HG03025 (cell line): ENCODE data around the gene CCT3.
A peak's percentile ranks its signal among the peaks of the same experiment; 100 is the strongest.
"Not testable (repeated sequence)": the region's sequence is repeated elsewhere in the genome, so short reads cannot be mapped to it uniquely, and the experiment has no call there.

ENCODE experiments used
- ATAC-seq: cut with Tn5 transposase; IDR thresholded peaks from one replicate; pipeline ENCODE4 v1.9.1; 2021; ENCODE audit warnings: mild to moderate bottlenecking, moderate library complexity; ENCODE audit not compliant: unreplicated experiment, low FRiP score

The CCT3 gene

GRCh38 chr1:156337052-156337887 is 822 bp downstream of the CCT3 start:
- ATAC-seq, result no peak

GRCh38 chr1:156336242-156336641 is 1.9 kb downstream of the CCT3 start:
- no peak for ATAC-seq

DNA sequence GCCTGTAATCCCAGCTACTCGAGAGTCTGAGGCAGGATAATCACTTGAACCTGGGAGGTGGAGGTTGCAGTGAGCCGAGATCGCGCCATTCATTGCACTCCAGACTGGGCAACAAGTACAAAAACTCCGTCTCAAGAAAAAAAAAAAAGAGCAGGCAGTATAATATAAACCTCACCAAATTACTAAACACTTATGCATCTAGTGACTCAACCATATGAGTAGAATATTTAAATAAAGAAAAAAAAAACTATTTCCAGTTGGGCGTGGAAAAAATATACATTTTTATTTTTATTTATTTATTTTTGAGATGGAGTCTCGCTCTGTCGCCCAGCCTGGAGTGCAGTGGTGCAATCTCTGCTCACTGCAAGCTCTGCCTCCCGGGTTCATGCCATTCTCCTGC is 14.9 kb downstream of the CCT3 start:
- not testable (repeated sequence) for ATAC-seq

DNA sequence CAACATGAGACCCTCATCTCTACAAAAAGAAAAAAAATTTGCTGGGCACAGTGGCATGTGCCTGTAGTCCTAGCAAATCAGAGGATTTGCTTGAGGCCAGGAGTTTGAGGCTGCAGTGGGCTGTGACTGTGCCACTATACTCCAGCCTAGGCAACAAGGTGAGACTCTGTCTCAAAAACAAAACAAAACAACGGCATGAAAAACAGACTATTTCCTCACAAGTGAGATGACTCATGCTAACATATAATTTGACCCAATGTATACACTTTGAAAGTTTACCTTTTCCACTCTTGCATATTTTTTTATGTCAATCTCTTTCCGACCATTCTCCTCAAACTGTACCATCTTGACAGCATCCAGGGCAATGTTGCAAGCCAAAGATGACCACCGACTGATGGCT is 17.5 kb downstream of the CCT3 start:
- no peak for ATAC-seq

DNA sequence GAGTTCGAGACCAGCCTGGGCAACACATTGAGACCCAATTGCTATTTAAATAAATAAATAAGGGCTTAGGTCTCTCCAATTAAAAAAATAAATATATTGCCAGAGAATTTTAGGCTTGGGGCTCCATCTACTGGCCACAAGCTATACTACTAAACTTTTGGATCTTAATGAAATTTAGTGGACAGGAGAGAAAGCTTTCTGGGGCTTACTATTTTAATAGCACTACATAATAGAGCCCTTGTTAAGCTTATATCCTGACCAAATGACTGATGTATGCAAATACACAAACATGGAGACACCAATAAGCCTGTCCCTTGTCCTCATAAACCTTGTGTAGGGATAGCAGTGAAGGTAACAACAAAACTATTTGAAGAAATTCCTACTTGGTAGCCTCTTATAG is 18.4 kb downstream of the CCT3 start:
- ATAC-seq, result no peak

DNA sequence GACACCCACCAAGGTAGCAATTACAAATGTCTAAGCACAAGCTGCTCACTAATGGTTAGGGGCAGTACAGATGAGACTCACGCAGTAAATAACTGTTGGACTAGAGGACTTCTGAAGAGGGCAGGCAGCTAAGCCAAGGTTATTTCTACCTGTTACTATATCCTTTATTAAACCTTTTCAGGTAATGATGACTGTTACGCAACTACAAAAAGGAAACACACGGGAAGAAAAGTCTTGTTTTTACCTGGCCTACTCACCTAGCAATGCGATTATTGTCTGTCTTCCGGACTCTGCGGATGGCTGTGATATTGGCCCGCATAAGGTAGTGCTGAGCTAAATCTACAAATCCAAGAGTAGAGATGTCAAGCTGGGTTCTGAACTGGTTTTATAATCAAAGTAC is 21.2 kb downstream of the CCT3 start:
- no peak for ATAC-seq

- ATAC-seq, result no peak
Measured at GRCh38 chr1:156310962-156311361, 27.1 kb downstream of the CCT3 start.

DNA sequence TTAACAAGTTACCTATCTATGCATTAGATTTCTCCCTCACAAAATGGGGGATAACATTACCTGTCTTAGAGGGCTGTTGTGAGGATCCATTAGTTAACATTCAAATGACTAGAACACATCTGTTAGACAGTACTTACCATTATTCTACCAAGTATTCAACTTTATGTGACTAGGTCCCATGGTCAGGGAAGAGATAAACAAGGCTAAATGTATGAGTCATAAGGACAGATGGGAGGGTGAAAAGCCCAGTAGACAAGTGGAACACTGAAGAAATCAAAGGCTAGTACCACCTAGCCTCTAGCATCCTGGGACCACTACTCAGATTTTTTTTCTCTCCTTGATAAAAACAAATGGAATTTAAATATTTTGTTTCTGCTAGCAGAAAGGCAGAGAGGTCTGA is 30.0 kb downstream of the CCT3 start:
- no peak for ATAC-seq

DNA sequence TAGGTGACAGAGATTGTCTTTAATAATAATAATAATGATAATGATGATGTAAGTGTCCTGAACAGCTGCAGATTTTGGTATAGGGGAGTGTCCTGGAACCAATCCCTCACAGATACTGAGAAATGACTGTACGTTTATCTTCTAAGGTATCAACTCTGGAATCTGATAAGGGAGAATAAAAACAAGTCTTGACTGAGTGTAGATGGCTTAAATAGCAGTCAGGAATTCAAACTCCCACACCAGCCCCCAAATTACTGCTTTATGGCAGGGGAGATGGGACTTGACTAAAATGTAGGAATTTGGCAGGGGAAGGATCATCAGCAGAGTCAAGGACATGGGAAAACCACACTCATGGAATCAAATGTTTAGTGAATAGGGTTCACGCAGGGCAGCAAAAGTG is 32.9 kb downstream of the CCT3 start:
- no peak for ATAC-seq

DNA sequence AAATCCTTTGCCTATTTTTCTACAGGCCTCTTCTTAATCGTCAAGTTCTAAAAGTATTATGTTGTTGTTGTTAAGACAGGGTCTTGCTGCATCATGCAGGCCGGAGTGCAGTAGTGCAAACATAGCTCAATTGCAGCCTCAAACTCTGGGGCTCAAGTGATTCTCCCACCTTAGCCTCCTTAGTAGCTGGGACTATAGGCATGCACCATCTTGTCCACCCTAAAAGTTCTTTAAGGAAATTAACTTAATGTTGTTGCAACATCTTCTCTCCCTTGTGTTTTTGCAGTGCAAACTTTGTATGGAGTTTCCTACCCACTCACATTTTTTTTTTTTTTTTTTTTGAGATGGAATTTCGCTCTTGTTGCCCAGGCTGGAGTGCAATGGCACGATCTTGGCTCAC is 34.9 kb downstream of the CCT3 start:
- ATAC-seq, result no peak

GRCh38 chr1:156298852-156299357 is 39.2 kb downstream of the CCT3 start, which contains the start of gene VHLL:
VHLL (minus strand) TSS chr1:156299307; CDS start chr1:156299189, 118 bp downstream.
- no peak for ATAC-seq

- no peak for ATAC-seq
Measured at GRCh38 chr1:156295391-156295947, 42.6 kb downstream of the CCT3 start, which contains the start of gene GLMP. GLMP (minus strand) TSS chr1:156295679; CDS start chr1:156295645, 34 bp downstream.

- ATAC-seq, result no peak
Measured at GRCh38 chr1:156293895-156294294, 44.2 kb downstream of the CCT3 start.

- ATAC-seq, result no peak
Measured at GRCh38 chr1:156293098-156293434, 45.0 kb downstream of the CCT3 start.

- peak; percentile 49 for ATAC-seq
Measured at GRCh38 chr1:156291226-156292061, 46.6 kb downstream of the CCT3 start.

GRCh38 chr1:156289857-156290256 is 48.2 kb downstream of the CCT3 start:
- ATAC-seq, result no peak

DNA sequence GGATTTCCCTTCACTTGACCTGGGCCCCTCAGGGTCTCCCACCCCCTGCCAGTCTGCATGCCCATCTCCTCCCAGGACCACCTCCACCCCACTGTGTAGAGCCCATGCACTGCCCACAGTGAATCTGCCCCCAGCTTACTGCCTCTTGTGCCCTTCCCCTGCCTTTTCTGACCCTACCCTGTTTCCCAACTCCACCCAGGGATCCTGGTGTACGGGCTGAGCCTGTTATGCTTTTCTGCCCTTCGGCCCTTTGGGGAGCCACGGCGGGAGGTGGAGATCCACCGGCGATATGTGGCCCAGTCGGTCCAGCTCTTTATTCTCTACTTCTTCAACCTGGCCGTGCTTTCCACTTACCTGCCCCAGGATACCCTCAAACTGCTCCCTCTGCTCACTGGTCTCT is 52.0 kb downstream of the CCT3 start:
- no peak for ATAC-seq

DNA sequence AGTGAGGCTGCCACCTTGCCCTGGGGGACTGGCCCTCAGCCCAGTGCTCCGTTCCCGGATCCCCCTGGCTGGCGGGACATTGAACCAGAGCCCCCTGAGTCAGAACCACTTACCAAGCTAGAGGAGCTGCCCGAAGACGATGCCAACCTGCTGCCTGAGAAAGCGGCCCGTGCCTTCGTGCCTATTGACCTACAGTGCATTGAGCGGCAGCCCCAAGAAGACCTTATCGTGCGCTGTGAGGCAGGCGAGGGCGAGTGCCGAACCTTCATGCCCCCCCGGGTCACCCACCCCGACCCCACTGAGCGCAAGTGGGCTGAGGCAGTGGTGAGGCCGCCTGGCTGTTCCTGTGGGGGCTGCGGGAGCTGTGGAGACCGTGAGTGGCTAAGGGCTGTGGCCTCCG is 52.7 kb downstream of the CCT3 start:
- no peak for ATAC-seq

DNA sequence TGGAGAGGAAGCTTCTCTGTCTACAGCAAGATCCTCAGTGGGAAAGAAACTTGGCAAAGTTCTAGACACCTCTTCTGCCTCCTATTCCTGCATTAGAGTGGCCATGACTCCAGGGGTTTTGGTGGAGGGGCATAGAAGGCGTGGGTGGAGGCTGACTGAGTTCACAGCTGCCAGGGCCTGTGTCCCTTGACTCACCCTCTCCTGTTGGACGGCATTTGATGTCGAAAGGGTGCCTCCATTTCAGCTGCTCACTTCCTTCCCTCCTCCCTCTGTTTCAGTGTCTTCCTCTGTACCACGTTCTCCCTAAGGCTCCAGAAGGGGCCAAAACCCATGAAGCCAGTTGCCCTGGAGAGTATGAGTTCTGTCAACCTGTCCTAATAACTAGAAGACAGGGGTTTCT is 53.3 kb downstream of the CCT3 start:
- ATAC-seq, result no peak

GRCh38 chr1:156284112-156284511 is 54.0 kb downstream of the CCT3 start, which contains the start of gene TMEM79:
TMEM79 (plus strand) TSS chr1:156284325; CDS start chr1:156285227, 902 bp downstream.
- no peak for ATAC-seq

GRCh38 chr1:156283521-156283920 is 54.6 kb downstream of the CCT3 start:
- no peak for ATAC-seq
